NCI-H748 treated with DMSO at 0.1 percent for 48 hours (cell line): ENCODE data around the gene SAXO2.
"Not testable (repeated sequence)": the region's sequence is repeated elsewhere in the genome, so short reads cannot be mapped to it uniquely, and the experiment has no call there.

Experiments used
- DNase-seq: peaks from one replicate; lab custom pipeline; 2025; lab: John Stamatoyannopoulos, UW

Gene SAXO2

GRCh38 chr15:82286475-82286874 is 23.9 kb downstream of the SAXO2 start:
- DNase-seq: not testable (repeated sequence)

GRCh38 chr15:82288202-82288601 is 25.6 kb downstream of the SAXO2 start:
- DNase-seq: not testable (repeated sequence)

- DNase-seq: no peak
Measured at GRCh38 chr15:82292271-82292670, 29.7 kb downstream of the SAXO2 start.

GRCh38 chr15:82294061-82294690 is 31.6 kb downstream of the SAXO2 start:
- no peak for DNase-seq

GRCh38 chr15:82297546-82297945 is 34.9 kb downstream of the SAXO2 start:
- DNase-seq: no peak

- no peak for DNase-seq
Measured at GRCh38 chr15:82298032-82298431, 35.4 kb downstream of the SAXO2 start.

- DNase-seq: no peak
Measured at GRCh38 chr15:82298520-82298919, 35.9 kb downstream of the SAXO2 start.

GRCh38 chr15:82299511-82299914 is 36.9 kb downstream of the SAXO2 start:
- DNase-seq: not testable (repeated sequence)

GRCh38 chr15:82300326-82300725 is 37.7 kb downstream of the SAXO2 start:
- DNase-seq: not testable (repeated sequence)

- no peak for DNase-seq
Measured at GRCh38 chr15:82300883-82301282, 38.3 kb downstream of the SAXO2 start.

GRCh38 chr15:82301296-82302016 is 38.8 kb downstream of the SAXO2 start:
- DNase-seq: no peak

GRCh38 chr15:82303956-82304777 is 41.5 kb downstream of the SAXO2 start:
- DNase-seq: no peak

GRCh38 chr15:82304778-82305090 is 42.1 kb downstream of the SAXO2 start:
- DNase-seq: no peak

- no peak for DNase-seq
Measured at GRCh38 chr15:82305621-82306048, 43.0 kb downstream of the SAXO2 start.

GRCh38 chr15:82306791-82307713 is 44.4 kb downstream of the SAXO2 start:
- DNase-seq: no peak

GRCh38 chr15:82307714-82308081 is 45.1 kb downstream of the SAXO2 start:
- no peak for DNase-seq

- DNase-seq: no peak
Measured at GRCh38 chr15:82309802-82310201, 47.2 kb downstream of the SAXO2 start.

GRCh38 chr15:82311321-82311720 is 48.7 kb downstream of the SAXO2 start:
- not testable (repeated sequence) for DNase-seq

- DNase-seq: no peak
Measured at GRCh38 chr15:82312586-82313349, 50.1 kb downstream of the SAXO2 start.

- DNase-seq: no peak
Measured at GRCh38 chr15:82313446-82313845, 50.8 kb downstream of the SAXO2 start.
